Epithelial cell of esophagus (primary cell): ENCODE data around the gene ZNF594.
"Not testable (repeated sequence)": the region's sequence is repeated elsewhere in the genome, so short reads cannot be mapped to it uniquely, and the experiment has no call there.

Experiments
- DNase-seq: peaks from one replicate; pipeline ENCODE4 v3.0.0; 2010; ENCODE audit warnings: low read depth
- H3K4me3 ChIP-seq: 2 replicates; pipeline ENCODE4 v1.5.1; 2011; ENCODE audit warnings: mild to moderate bottlenecking, low read length, control low read depth
- CTCF ChIP-seq: IDR thresholded peaks from 2 replicates; pipeline ENCODE4 v1.5.1; 2011; ENCODE audit warnings: low read depth, mild to moderate bottlenecking, low read length, control low read depth, inconsistent platforms; ENCODE audit not compliant: insufficient read depth; ENCODE audit errors: missing control alignments

The ZNF594 gene

GRCh38 chr17:5191541-5192417, at the start of gene ZNF594:
TSS of gene ZNF594 (minus strand) at chr17:5191868. CDS start at chr17:5184256, 7,612 bp downstream.
- peak; percentile 94 for DNase-seq
- peak; percentile 69 for TF ChIP-seq CTCF
- H3K4me3 ChIP-seq = peak within 1 kb of the TSS; percentile 71

- not testable (repeated sequence) for DNase-seq, H3K4me3 ChIP-seq
Measured at GRCh38 chr17:5239769-5240168, 48.1 kb upstream of the ZNF594 start.

- no peak overlapping the region for H3K4me3 ChIP-seq
- no peak for TF ChIP-seq CTCF
- DNase-seq = no peak
Measured at GRCh38 chr17:5238333-5238732, 46.7 kb upstream of the ZNF594 start.

- peak; percentile 49 for TF ChIP-seq CTCF
- peak; percentile 39 for DNase-seq
- no peak overlapping the region for H3K4me3 ChIP-seq
Measured at GRCh38 chr17:5237541-5238016, 45.9 kb upstream of the ZNF594 start.

GRCh38 chr17:5236938-5237540, 45.4 kb upstream of the ZNF594 start:
- no peak overlapping the region for H3K4me3 ChIP-seq
- no peak for TF ChIP-seq CTCF
- no peak for DNase-seq

GRCh38 chr17:5234645-5235576, 43.2 kb upstream of the ZNF594 start, which contains the start of gene SCIMP:
TSS of gene SCIMP (minus strand) at chr17:5234860. CDS start at chr17:5234755, 105 bp downstream.
- no peak for DNase-seq
- no peak within 1 kb of the TSS for H3K4me3 ChIP-seq
- no peak for TF ChIP-seq CTCF

GRCh38 chr17:5233492-5233891, 41.8 kb upstream of the ZNF594 start:
- not testable (repeated sequence) for H3K4me3 ChIP-seq, DNase-seq
